ENCODE results near the gene KCNB1.

GRCh38 chr20:49490689-49491088 is 8.2 kb upstream of the KCNB1 start:
- TF ChIP-seq POLR2A (IDR thresholded peaks at IDR 0.05) (no peak), EP300 (IDR thresholded peaks at IDR 0.05) (no peak)

Data from upper lobe of left lung (tissue), 4 donors.